H1 (cell line): ENCODE measurements around the gene DISC1. TPM values are rescaled to one million over a fixed set of nuclear protein-coding genes. Genes with fewer than 3 reads are reported as not detected.

ENCODE experiments used
- CTCF ChIA-PET: fragments of 300-600 bp; sonication (Branson Sonifier 250); formaldehyde crosslinking; loops from one replicate; lab custom pipeline; 2021; ENCODE audit not compliant: partially characterized antibody; lab: Charles Lee
- POLR2A ChIA-PET: fragments of 300-600 bp; sonication (Branson Sonifier 250); formaldehyde crosslinking; loops from one replicate; lab custom pipeline; 2021; ENCODE audit warnings: inconsistent platforms; ENCODE audit not compliant: partially characterized antibody; lab: Charles Lee
- DNase-seq, 2 experiments: peaks; one replicate each; pipeline versions ENCODE4 v3.0.0 to v3.0.0-alpha.2; 2010 to 2022; ENCODE audit warnings: low spot score in 2 of 2, low read depth in 1 of 2, mixed read lengths in 1 of 2
- FAIRE-seq: peaks from 2 replicates; lab custom pipeline; 2011; peaks lifted over from hg19 to GRCh38; lab: Jason Lieb, UNC
- H2AFZ ChIP-seq: 2 replicates; pipeline ENCODE4 v1.8.1; 2012; ENCODE audit warnings: low read length, inconsistent platforms
- H2AK5ac ChIP-seq: 2 replicates; pipeline ENCODE4 v1.6.1; 2013; ENCODE audit warnings: low read depth, low read length
- H2BK120ac ChIP-seq: replicated peaks from 2 replicates; pipeline ENCODE3; 2013; ENCODE audit warnings: low read depth, low read length, inconsistent platforms
- H2BK12ac ChIP-seq: 2 replicates; pipeline ENCODE4 v1.6.1; 2013; ENCODE audit warnings: low read depth, low read length
- H2BK15ac ChIP-seq: 2 replicates; pipeline ENCODE4 v1.6.1; 2013; ENCODE audit warnings: low read length
- H2BK20ac ChIP-seq: 2 replicates; pipeline ENCODE4 v1.6.1; 2013; ENCODE audit warnings: low read length
- H2BK5ac ChIP-seq: 2 replicates; pipeline ENCODE4 v1.6.1; 2013; ENCODE audit warnings: low read depth, low read length
- H3K14ac ChIP-seq: 2 replicates; pipeline ENCODE4 v1.6.1; 2013; ENCODE audit warnings: inconsistent platforms; ENCODE audit not compliant: insufficient read length
- H3K18ac ChIP-seq: 2 replicates; pipeline ENCODE4 v1.6.1; 2013; ENCODE audit warnings: low read length; ENCODE audit errors: extremely low read depth
- H3K23ac ChIP-seq: 2 replicates; pipeline ENCODE4 v1.6.1; 2013; ENCODE audit warnings: inconsistent platforms; ENCODE audit not compliant: insufficient read length
- H3K23me2 ChIP-seq: 2 replicates; pipeline ENCODE4 v1.6.1; 2013; ENCODE audit warnings: low read depth, low read length
- H3K27ac ChIP-seq: 2 replicates; pipeline ENCODE4 v1.6.1; 2011; ENCODE audit warnings: low read depth, low read length, inconsistent platforms
- H3K27me3 ChIP-seq, 4 experiments: replicated peaks in 1 of 4; 1 replicate in 1 of 4; 2 replicates in 3 of 4; pipeline versions ENCODE4 v1.6.1 to v1.8.1; 2011 to 2013; ENCODE audit warnings: low read length in 3 of 4, mild to moderate bottlenecking in 3 of 4, inconsistent platforms in 2 of 4, mixed read lengths in 2 of 4, moderate library complexity in 1 of 4; ENCODE audit not compliant: control insufficient read depth in 3 of 4, insufficient read depth in 3 of 4; ENCODE audit errors: extremely low read depth in 1 of 4
- H3K36me3 ChIP-seq, 4 experiments: 2 replicates each; pipeline versions ENCODE4 v1.6.1 to v1.8.1; 2011 to 2013; ENCODE audit warnings: mild to moderate bottlenecking in 4 of 4, low read length in 3 of 4, moderate library complexity in 2 of 4, control low read depth in 1 of 4, inconsistent platforms in 1 of 4; ENCODE audit not compliant: insufficient read depth in 4 of 4, control insufficient read depth in 2 of 4
- H3K4ac ChIP-seq: replicated peaks from 2 replicates; pipeline ENCODE3; 2013; ENCODE audit warnings: low read length, low read depth, mixed read lengths, inconsistent platforms; ENCODE audit not compliant: insufficient read length
- H3K4me1 ChIP-seq, 4 experiments: replicated peaks in 1 of 4; 1 replicate in 1 of 4; 2 replicates in 3 of 4; pipeline versions ENCODE4 v1.6.1 to v1.8.1; 2011 to 2013; ENCODE audit warnings: low read length in 3 of 4, inconsistent platforms in 2 of 4, mixed read lengths in 1 of 4; ENCODE audit not compliant: insufficient read depth in 4 of 4, control insufficient read depth in 3 of 4
- H3K4me2 ChIP-seq, 2 experiments: 2 replicates each; pipeline versions ENCODE4 v1.6.1 to v1.8.1; 2011 to 2013; ENCODE audit warnings: low read depth in 2 of 2, low read length in 2 of 2, control low read depth in 1 of 2, inconsistent platforms in 1 of 2, mild to moderate bottlenecking in 1 of 2; ENCODE audit not compliant: insufficient read depth in 1 of 2
- H3K4me3 ChIP-seq, 4 experiments: fragments of 200-600, 300-600 bp in 1 of 4; sonication (generic), shearing (Covaris generic), sonication (Bioruptor Twin) in 1 of 4; 2 replicates each; pipeline versions ENCODE4 v1.5.1 to v1.8.1; 2011 to 2016; ENCODE audit warnings: low read length in 4 of 4, low read depth in 3 of 4, control low read depth in 2 of 4, inconsistent platforms in 2 of 4, mild to moderate bottlenecking in 2 of 4, mixed read lengths in 1 of 4, moderate library complexity in 1 of 4; ENCODE audit not compliant: insufficient read depth in 2 of 4; ENCODE audit errors: extremely low read depth in 1 of 4
- H3K56ac ChIP-seq: replicated peaks from 2 replicates; pipeline ENCODE3; 2013; ENCODE audit warnings: low read depth, mild to moderate bottlenecking, mixed read lengths, low read length, inconsistent platforms; ENCODE audit not compliant: insufficient read length
- H3K79me1 ChIP-seq: 2 replicates; pipeline ENCODE4 v1.6.1; 2013; ENCODE audit warnings: low read depth, low read length, control low read depth
- H3K79me2 ChIP-seq, 2 experiments: 2 replicates each; pipeline versions ENCODE4 v1.6.1 to v1.8.1; 2012 to 2013; ENCODE audit warnings: low read length in 2 of 2, mild to moderate bottlenecking in 2 of 2, inconsistent platforms in 1 of 2; ENCODE audit not compliant: insufficient read depth in 2 of 2, control insufficient read depth in 1 of 2
- H3K9ac ChIP-seq, 4 experiments: replicated peaks in 1 of 4; 1 replicate in 1 of 4; 2 replicates in 3 of 4; pipeline versions ENCODE4 v1.6.1 to v1.8.1; 2011 to 2013; ENCODE audit warnings: low read depth in 3 of 4, low read length in 3 of 4, control low read depth in 2 of 4, mild to moderate bottlenecking in 2 of 4, moderate library complexity in 2 of 4, inconsistent platforms in 1 of 4; ENCODE audit errors: extremely low read depth in 1 of 4
- H3K9me3 ChIP-seq, 2 experiments: 2 replicates each; pipeline versions ENCODE4 v1.6.1 to v1.8.1; 2012 to 2013; ENCODE audit warnings: mild to moderate bottlenecking in 2 of 2, moderate library complexity in 2 of 2, control low read depth in 1 of 2, inconsistent platforms in 1 of 2, low read depth in 1 of 2, low read length in 1 of 2, mixed read lengths in 1 of 2; ENCODE audit not compliant: insufficient read depth in 2 of 2
- H4K20me1 ChIP-seq, 2 experiments: replicated peaks in 1 of 2; 2 replicates each; pipeline versions ENCODE3 to v1.8.1; 2011 to 2013; ENCODE audit warnings: inconsistent platforms in 2 of 2, low read length in 2 of 2, mild to moderate bottlenecking in 1 of 2; ENCODE audit not compliant: insufficient read depth in 2 of 2, control insufficient read depth in 1 of 2
- H4K5ac ChIP-seq: 2 replicates; pipeline ENCODE4 v1.6.1; 2013; ENCODE audit warnings: low read length, low read depth, mixed read lengths, inconsistent platforms; ENCODE audit not compliant: insufficient read length
- H4K8ac ChIP-seq: 2 replicates; pipeline ENCODE4 v1.8.0; 2013; ENCODE audit warnings: mild to moderate bottlenecking, moderate library complexity, low read length, inconsistent platforms; ENCODE audit not compliant: insufficient read depth; ENCODE audit errors: extremely low read depth
- H4K91ac ChIP-seq: replicated peaks from 2 replicates; pipeline ENCODE3; 2013; ENCODE audit warnings: low read length, mixed read lengths, inconsistent platforms; ENCODE audit not compliant: insufficient read length
- BRCA1 ChIP-seq: IDR thresholded peaks from 2 replicates; pipeline ENCODE4 v1.6.1; 2012; ENCODE audit warnings: low read depth, low read length, improper control_type of control experiment
- CEBPB ChIP-seq: IDR thresholded peaks from 2 replicates; pipeline ENCODE4 v1.6.1; 2012; ENCODE audit warnings: low read depth, low read length
- FOSL1 ChIP-seq: IDR thresholded peaks from 2 replicates; pipeline ENCODE4 v1.6.1; 2011; ENCODE audit warnings: mild to moderate bottlenecking, low read depth, low read length, moderate library complexity; ENCODE audit not compliant: insufficient read depth
- KDM1A ChIP-seq: fragments of 200-600, 300-600 bp; sonication (generic); IDR thresholded peaks from 2 replicates; pipeline ENCODE4 v1.7.1; 2016; ENCODE audit warnings: mild to moderate bottlenecking, low read length, borderline replicate concordance
- NANOG ChIP-seq: IDR thresholded peaks from 2 replicates; pipeline ENCODE4 v1.6.1; 2011; ENCODE audit warnings: low read length, low read depth, mild to moderate bottlenecking, inconsistent platforms; ENCODE audit not compliant: insufficient read depth, poor library complexity, severe bottlenecking
- NRF1 ChIP-seq: IDR thresholded peaks from 2 replicates; pipeline ENCODE4 v1.6.1; 2011; ENCODE audit warnings: mild to moderate bottlenecking, low read depth, low read length, improper control_type of control experiment
- POU5F1 ChIP-seq: IDR thresholded peaks from 2 replicates; pipeline ENCODE4 v1.6.1; 2011; ENCODE audit warnings: low read depth, mild to moderate bottlenecking, low read length, moderate library complexity
- RAD21 ChIP-seq, 2 experiments: IDR thresholded peaks in 1 of 2; conservative IDR thresholded peaks in 1 of 2; 2 replicates each; pipeline ENCODE4 v1.6.1; 2011; ENCODE audit warnings: low read depth in 2 of 2, low read length in 2 of 2, improper control_type of control experiment in 1 of 2, inconsistent platforms in 1 of 2, mild to moderate bottlenecking in 1 of 2, moderate library complexity in 1 of 2
- SP2 ChIP-seq: IDR thresholded peaks from 2 replicates; pipeline ENCODE4 v1.6.1; 2012; ENCODE audit warnings: mild to moderate bottlenecking, low read length, inconsistent platforms
- TAF7 ChIP-seq: optimal IDR thresholded peaks from 2 replicates; pipeline ENCODE3; 2011; ENCODE audit warnings: low read depth, mild to moderate bottlenecking, inconsistent platforms, low read length, moderate library complexity, borderline replicate concordance
- YY1 ChIP-seq: IDR thresholded peaks from 2 replicates; pipeline ENCODE4 v1.6.1; 2011; ENCODE audit warnings: low read depth, mild to moderate bottlenecking, low read length
- WGBS, 2 experiments: shearing (Covaris generic) in 1 of 2; methylation state at CpG; one replicate each; pipeline versions ENCODE4 v1.1.6 to v1.1.7; 2013 to 2015; ENCODE audit warnings: low lambda C conversion rate in 2 of 2, mixed read lengths in 2 of 2, inconsistent platforms in 1 of 2, low coverage in 1 of 2, missing lambda C conversion rate in 1 of 2; ENCODE audit not compliant: insufficient replicate concordance in 2 of 2, insufficient coverage in 1 of 2, insufficient read length in 1 of 2; ENCODE audit errors: extremely low coverage in 1 of 2, missing lambda C conversion rate in 1 of 2; 5-methylcytosine and 5-hydroxymethylcytosine counted together
- polyA plus RNA-seq, 7 experiments: library from polyadenylated mRNA; depleted of rRNA in 3 of 7; stranded (reverse) in 5 of 7; unstranded in 2 of 7; fragments of >200 nt in 5 of 7; fragments of 200-250 nt in 2 of 7; gene quantifications; 1 replicate in 5 of 7; 2 replicates in 1 of 7; 4 replicates in 1 of 7; pipeline versions ENCODE4 v1.2.1 to v1.2.3, GENCODE V29; 2011 to 2013; ENCODE audit warnings: missing spikeins in 2 of 7, mixed read lengths in 2 of 7
- total RNA-seq: library from RNA; stranded (reverse); fragmentation: NEBNext Ultra II Directional; extraction: Animal tissue kit (Norgen Biotek cat#: 25700); gene quantifications from 2 replicates; pipeline ENCODE4 v1.2.1, GENCODE V29; 2021
- TF ChIP-seq, protein P1 (sequence below): IDR thresholded peaks from 2 replicates; pipeline ENCODE4 v1.6.1; 2012; ENCODE audit warnings: low read length, inconsistent platforms

The DISC1 gene
- total and polyA plus RNA-seq, 2 of the 8 experiments (the other 6 are each of a cell fraction or from before 2014, with no cell fraction given), result 1.1 to 3.5 TPM

DNA sequence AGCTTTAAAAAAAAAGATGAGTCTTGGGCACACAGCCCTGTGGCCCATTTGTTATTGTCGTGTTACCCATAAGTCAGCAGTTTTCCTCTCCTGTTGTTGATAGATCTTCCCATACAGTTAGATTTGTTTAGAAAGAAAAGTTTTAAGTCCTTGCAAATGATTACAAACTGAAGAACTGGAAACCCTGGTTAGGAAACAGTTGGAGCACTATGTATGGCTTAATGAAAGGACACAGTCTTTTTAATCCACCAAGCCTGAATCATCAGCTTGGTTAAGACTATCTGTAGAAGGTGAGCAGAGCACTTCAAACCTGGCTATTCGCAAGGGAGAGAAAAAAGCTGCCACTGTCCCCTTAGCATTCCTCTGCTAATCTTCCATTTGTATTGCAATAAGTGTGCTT, 241.0 kb downstream of the DISC1 start:
- no peak overlapping the region for H3K23ac ChIP-seq
- H2BK12ac ChIP-seq, result no peak overlapping the region
- no peak overlapping the region for H4K5ac ChIP-seq
- H2BK120ac ChIP-seq, result no peak overlapping the region
- no peak overlapping the region for H3K18ac ChIP-seq
- H2AFZ ChIP-seq, result no peak overlapping the region
- no peak overlapping the region for H4K91ac ChIP-seq
- H3K79me2 ChIP-seq, result no peaks in the 10 kb centered on the region
- CTCF ChIA-PET, result interaction anchor here (0.8 to 2.8 kb wide), 19 partner anchors 10 to 759 kb away, joined by 3 to 13 read pairs (median 4); no protein-coding TSS in a partner anchor
- H3K27me3 ChIP-seq, result peaks cover 0 to 2% (median 0%) of the 10 kb centered on the region in 4 experiments; a peak in 1 of 7 replicates
- H2BK15ac ChIP-seq, result no peak overlapping the region
- no peak overlapping the region for H3K9ac ChIP-seq
- no peak overlapping the region for H3K27ac ChIP-seq
- no peaks in the 10 kb centered on the region for H4K20me1 ChIP-seq
- H2BK20ac ChIP-seq, result 0 out of 2 replicates have a peak overlapping the region, but pooled peaks have one; percentile 3
- H3K79me1 ChIP-seq, result no peaks in the 10 kb centered on the region; the same call in 1 of the 2 replicates
- no peak overlapping the region for H3K4ac ChIP-seq
- no peak overlapping the region for H3K56ac ChIP-seq
- 41% methylated on average over 2 of the region's 2 CpGs; no CpG with 5 or more reads in 1 of the 2 experiments for WGBS, 2 experiments
- FAIRE-seq (peak; percentile 50), DNase-seq (no peak)
- no peaks in the 10 kb centered on the region for H3K9me3 ChIP-seq
- no peak overlapping the region for H2AK5ac ChIP-seq
- H3K14ac ChIP-seq, result no peak overlapping the region
- H3K4me1 ChIP-seq, result peaks cover 0 to 8% (median 3%) of the 10 kb centered on the region in 4 experiments; a peak in 4 of 7 replicates
- H3K23me2 ChIP-seq, result no peaks in the 10 kb centered on the region
- no peak overlapping the region for H2BK5ac ChIP-seq
- H3K36me3 ChIP-seq, result no peaks in the 10 kb centered on the region
- no peak overlapping the region for H4K8ac ChIP-seq
- POLR2A ChIA-PET, result interaction anchor here (0.5 to 1.2 kb wide), 3 partner anchors 209 to 271 kb away, joined by 3 to 4 read pairs (median 3); no protein-coding TSS in a partner anchor
- H3K4me3 ChIP-seq, result no peak overlapping the region
- H3K4me2 ChIP-seq, result no peak overlapping the region
- TF ChIP-seq YY1 (no peak), SP2 (no peak), POU5F1 (no peak), NRF1 (no peak), CEBPB (no peak), BRCA1 (no peak), FOSL1 (no peak), NANOG (no peak), RAD21 (IDR thresholded peaks at IDR 0.05 in 1 of 2, conservative IDR thresholded peaks at IDR 0.05 in 1 of 2; ENCODE audit: low read depth in 2 of 2, low read length in 2 of 2) (no peak), KDM1A (no peak), TAF7 (no peak)
- TF ChIP-seq, protein P1, sequence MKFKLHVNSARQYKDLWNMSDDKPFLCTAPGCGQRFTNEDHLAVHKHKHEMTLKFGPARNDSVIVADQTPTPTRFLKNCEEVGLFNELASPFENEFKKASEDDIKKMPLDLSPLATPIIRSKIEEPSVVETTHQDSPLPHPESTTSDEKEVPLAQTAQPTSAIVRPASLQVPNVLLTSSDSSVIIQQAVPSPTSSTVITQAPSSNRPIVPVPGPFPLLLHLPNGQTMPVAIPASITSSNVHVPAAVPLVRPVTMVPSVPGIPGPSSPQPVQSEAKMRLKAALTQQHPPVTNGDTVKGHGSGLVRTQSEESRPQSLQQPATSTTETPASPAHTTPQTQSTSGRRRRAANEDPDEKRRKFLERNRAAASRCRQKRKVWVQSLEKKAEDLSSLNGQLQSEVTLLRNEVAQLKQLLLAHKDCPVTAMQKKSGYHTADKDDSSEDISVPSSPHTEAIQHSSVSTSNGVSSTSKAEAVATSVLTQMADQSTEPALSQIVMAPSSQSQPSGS, result no peak
